Mesenchymal stem cell (in vitro differentiated cells and primary cell): ENCODE results near the gene IL31RA.
A peak's percentile ranks its signal among the peaks of the same experiment; 100 is the strongest.

ENCODE experiments used
- DNase-seq: peaks from one replicate; pipeline ENCODE4 v3.0.0-alpha.2; 2013
- H2AFZ ChIP-seq: one replicate; pipeline ENCODE4 v1.6.1; 2013; ENCODE audit warnings: low read depth, mild to moderate bottlenecking, control low read depth, inconsistent platforms, low read length, moderate library complexity
- H2AK5ac ChIP-seq: 2 replicates; pipeline ENCODE4 v1.6.1; 2013; ENCODE audit warnings: low read length, moderate library complexity, mild to moderate bottlenecking, inconsistent platforms; ENCODE audit not compliant: severe bottlenecking
- H2BK120ac ChIP-seq: one replicate; pipeline ENCODE4 v1.6.1; 2013; ENCODE audit warnings: low read depth, mild to moderate bottlenecking, inconsistent platforms, low read length, moderate library complexity
- H2BK12ac ChIP-seq, 2 experiments: one replicate each; pipeline ENCODE4 v1.6.1; 2013; ENCODE audit warnings: inconsistent platforms in 2 of 2, low read length in 2 of 2, mild to moderate bottlenecking in 2 of 2, moderate library complexity in 2 of 2, control low read depth in 1 of 2
- H2BK15ac ChIP-seq: one replicate; pipeline ENCODE4 v1.6.1; 2013; ENCODE audit warnings: mild to moderate bottlenecking, low read depth, inconsistent platforms; ENCODE audit not compliant: poor library complexity, severe bottlenecking
- H2BK5ac ChIP-seq: 2 replicates; pipeline ENCODE4 v1.6.1; 2013; ENCODE audit warnings: low read depth, mild to moderate bottlenecking, low read length, control low read depth, inconsistent platforms; ENCODE audit not compliant: poor library complexity, severe bottlenecking
- H3K14ac ChIP-seq, 2 experiments: one replicate each; pipeline ENCODE4 v1.6.1; 2013; ENCODE audit warnings: inconsistent platforms in 2 of 2, low read length in 2 of 2, control low read depth in 1 of 2, mild to moderate bottlenecking in 1 of 2, moderate library complexity in 1 of 2
- H3K18ac ChIP-seq, 2 experiments: one replicate each; pipeline ENCODE4 v1.6.1; 2013; ENCODE audit warnings: inconsistent platforms in 2 of 2, low read length in 2 of 2, control low read depth in 1 of 2, low read depth in 1 of 2, mild to moderate bottlenecking in 1 of 2
- H3K23ac ChIP-seq, 2 experiments: one replicate each; pipeline ENCODE4 v1.6.1; 2013; ENCODE audit warnings: inconsistent platforms in 2 of 2, low read length in 2 of 2, mild to moderate bottlenecking in 2 of 2, moderate library complexity in 2 of 2, control low read depth in 1 of 2
- H3K27ac ChIP-seq: 2 replicates; pipeline ENCODE4 v1.5.1; 2013; ENCODE audit warnings: mild to moderate bottlenecking, moderate library complexity, low read length, control low read depth, inconsistent platforms; ENCODE audit not compliant: poor library complexity, severe bottlenecking
- H3K27me3 ChIP-seq, 2 experiments: 2 replicates each; pipeline versions ENCODE4 v1.6.1 to v1.7.0; 2013; ENCODE audit warnings: low read length in 2 of 2, mild to moderate bottlenecking in 2 of 2, moderate library complexity in 2 of 2, control low read depth in 1 of 2, inconsistent platforms in 1 of 2; ENCODE audit not compliant: control insufficient read depth in 1 of 2, insufficient read depth in 1 of 2
- H3K36me3 ChIP-seq, 2 experiments: 2 replicates each; pipeline versions ENCODE4 v1.6.1 to v1.7.0; 2013; ENCODE audit warnings: low read length in 2 of 2, control low read depth in 1 of 2, inconsistent platforms in 1 of 2, low read depth in 1 of 2, mild to moderate bottlenecking in 1 of 2; ENCODE audit not compliant: insufficient read depth in 2 of 2, control insufficient read depth in 1 of 2
- H3K4ac ChIP-seq, 2 experiments: one replicate each; pipeline ENCODE4 v1.6.1; 2013; ENCODE audit warnings: inconsistent platforms in 2 of 2, low read length in 2 of 2, mild to moderate bottlenecking in 2 of 2, moderate library complexity in 2 of 2, control low read depth in 1 of 2, low read depth in 1 of 2
- H3K4me1 ChIP-seq: 2 replicates; pipeline ENCODE4 v1.6.1; 2013; ENCODE audit warnings: low read depth, low read length, control low read depth; ENCODE audit not compliant: control insufficient read depth, insufficient read depth
- H3K4me2 ChIP-seq: 2 replicates; pipeline ENCODE4 v1.6.1; 2013; ENCODE audit warnings: low read length, mild to moderate bottlenecking, inconsistent platforms; ENCODE audit not compliant: poor library complexity, severe bottlenecking
- H3K4me3 ChIP-seq, 2 experiments: 2 replicates each; pipeline versions ENCODE4 v1.5.1 to v1.7.0; 2013; ENCODE audit warnings: low read length in 2 of 2, mild to moderate bottlenecking in 2 of 2, control low read depth in 1 of 2, low read depth in 1 of 2; ENCODE audit not compliant: insufficient read depth in 1 of 2
- H3K79me1 ChIP-seq: replicated peaks from 2 replicates; pipeline ENCODE4 v1.6.1; 2013; ENCODE audit warnings: mild to moderate bottlenecking, control low read depth, low read length, inconsistent platforms; ENCODE audit not compliant: poor library complexity, severe bottlenecking
- H3K9ac ChIP-seq: 2 replicates; pipeline ENCODE4 v1.7.0; 2013; ENCODE audit warnings: mild to moderate bottlenecking, low read length, moderate library complexity
- H3K9me3 ChIP-seq: 2 replicates; pipeline ENCODE4 v1.7.0; 2013; ENCODE audit warnings: mild to moderate bottlenecking, low read length; ENCODE audit not compliant: control insufficient read depth
- H4K8ac ChIP-seq: one replicate; pipeline ENCODE4 v1.6.1; 2013; ENCODE audit warnings: inconsistent platforms, mild to moderate bottlenecking, low read length, moderate library complexity
- H4K91ac ChIP-seq: one replicate; pipeline ENCODE4 v1.6.1; 2013; ENCODE audit warnings: mild to moderate bottlenecking, low read length, inconsistent platforms
- WGBS: methylation state at CpG from one replicate; pipeline ENCODE4 v1.1.7; 2013; ENCODE audit warnings: mixed read lengths; 5-methylcytosine and 5-hydroxymethylcytosine counted together

The IL31RA gene

DNA sequence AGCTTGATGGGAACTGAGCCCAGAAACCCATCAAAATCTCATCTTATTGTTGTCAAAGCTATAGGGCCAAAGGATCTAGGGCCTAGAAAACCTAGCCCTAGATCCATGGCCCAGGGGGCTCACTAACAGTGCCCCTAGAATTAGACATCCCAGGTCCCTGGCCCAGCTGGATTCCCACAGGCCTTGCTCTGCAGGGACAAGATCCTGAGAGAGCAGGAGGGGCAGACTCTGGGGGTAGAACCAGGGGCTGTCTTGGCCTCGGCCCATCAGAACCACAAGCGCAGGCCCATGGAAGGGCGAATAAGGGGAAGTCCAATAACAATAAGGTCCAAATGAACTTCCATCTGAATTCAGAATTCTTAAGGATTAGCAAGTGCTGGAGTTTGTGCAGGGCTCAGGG, 74.0 kb downstream of the IL31RA start:
- DNase-seq: no peak
- Histone ChIP-seq H4K8ac (no peak overlapping the region), H3K9me3 (no peaks in the 10 kb centered on the region), H2BK15ac (no peak overlapping the region), H3K4me3 (no peak overlapping the region), H3K4me2 (no peak overlapping the region), H3K36me3 (no peaks in the 10 kb centered on the region), H2BK12ac (no peak overlapping the region), H3K4me1 (peaks cover 7% of the 10 kb centered on the region), H3K14ac (no peak overlapping the region), H2BK5ac (no peak overlapping the region), H3K18ac (no peak overlapping the region), H3K27ac (no peak overlapping the region), H2BK120ac (no peak overlapping the region), H3K23ac (no peak overlapping the region), H2AFZ (no peak overlapping the region), H3K27me3 (no peaks in the 10 kb centered on the region), H3K4ac (no peak overlapping the region), H2AK5ac (no peak overlapping the region), H3K79me1 (no peaks in the 10 kb centered on the region), H4K91ac (no peak overlapping the region), H3K9ac (no peak overlapping the region)
- 100% methylated on average over 3 of the region's 3 CpGs for WGBS

DNA sequence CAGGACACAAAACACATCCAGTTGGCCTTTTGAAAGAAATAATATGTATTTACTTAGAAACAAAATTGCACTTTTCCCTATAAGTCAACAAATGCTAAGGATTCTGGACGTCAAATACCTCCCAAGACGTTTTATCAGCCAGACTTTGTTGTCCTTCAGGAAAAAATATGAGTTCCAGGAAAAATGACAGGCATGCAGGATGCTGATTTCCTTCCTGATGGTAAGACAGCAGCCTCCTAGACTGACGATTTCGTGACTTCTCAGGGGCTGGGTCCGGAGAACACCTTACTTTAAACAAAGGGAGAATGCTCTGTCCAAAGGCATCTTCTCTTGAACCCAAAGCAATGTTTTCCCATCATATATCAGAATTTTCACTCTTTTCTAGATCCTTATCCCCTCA, 74.6 kb downstream of the IL31RA start:
- H3K27me3 ChIP-seq: no peaks in the 10 kb centered on the region
- peaks cover 7% of the 10 kb centered on the region for H3K4me1 ChIP-seq
- 81% methylated on average over 5 of the region's 5 CpGs for WGBS
- H3K36me3 ChIP-seq: no peaks in the 10 kb centered on the region
- H4K91ac ChIP-seq: no peak overlapping the region
- peak overlapping the region; percentile 13 for H2BK15ac ChIP-seq
- H3K23ac ChIP-seq: no peak overlapping the region
- no peak overlapping the region for H2BK12ac ChIP-seq
- no peak overlapping the region for H2BK5ac ChIP-seq
- H3K4me3 ChIP-seq: no peak overlapping the region
- no peak overlapping the region for H3K14ac ChIP-seq
- DNase-seq: no peak
- no peaks in the 10 kb centered on the region for H3K9me3 ChIP-seq
- no peak overlapping the region for H2AK5ac ChIP-seq
- no peak overlapping the region for H3K18ac ChIP-seq
- H3K9ac ChIP-seq: no peak overlapping the region
- no peak overlapping the region for H4K8ac ChIP-seq
- no peak overlapping the region for H3K27ac ChIP-seq
- no peaks in the 10 kb centered on the region for H3K79me1 ChIP-seq
- no peak overlapping the region for H3K4me2 ChIP-seq
- no peak overlapping the region for H2BK120ac ChIP-seq
- H3K4ac ChIP-seq: no peak overlapping the region
- no peak overlapping the region for H2AFZ ChIP-seq

- Histone ChIP-seq H3K14ac (no peak overlapping the region), H3K4ac (no peak overlapping the region), H3K27me3 (no peaks in the 10 kb centered on the region), H3K36me3 (no peaks in the 10 kb centered on the region), H2BK15ac (no peak overlapping the region), H3K9me3 (no peaks in the 10 kb centered on the region), H3K9ac (no peak overlapping the region), H2AK5ac (no peak overlapping the region), H4K91ac (no peak overlapping the region), H2BK12ac (no peak overlapping the region), H3K4me3 (no peak overlapping the region), H2BK5ac (no peak overlapping the region), H2AFZ (no peak overlapping the region), H3K4me1 (peaks cover 9% of the 10 kb centered on the region), H3K18ac (no peak overlapping the region), H2BK120ac (no peak overlapping the region), H4K8ac (no peak overlapping the region), H3K27ac (no peak overlapping the region), H3K79me1 (no peaks in the 10 kb centered on the region), H3K23ac (no peak overlapping the region), H3K4me2 (no peak overlapping the region)
- no peak for DNase-seq
- WGBS: 96% methylated on average over 4 of the region's 5 CpGs
Measured at GRCh38 chr5:55926476-55926875, 75.3 kb downstream of the IL31RA start.

DNA sequence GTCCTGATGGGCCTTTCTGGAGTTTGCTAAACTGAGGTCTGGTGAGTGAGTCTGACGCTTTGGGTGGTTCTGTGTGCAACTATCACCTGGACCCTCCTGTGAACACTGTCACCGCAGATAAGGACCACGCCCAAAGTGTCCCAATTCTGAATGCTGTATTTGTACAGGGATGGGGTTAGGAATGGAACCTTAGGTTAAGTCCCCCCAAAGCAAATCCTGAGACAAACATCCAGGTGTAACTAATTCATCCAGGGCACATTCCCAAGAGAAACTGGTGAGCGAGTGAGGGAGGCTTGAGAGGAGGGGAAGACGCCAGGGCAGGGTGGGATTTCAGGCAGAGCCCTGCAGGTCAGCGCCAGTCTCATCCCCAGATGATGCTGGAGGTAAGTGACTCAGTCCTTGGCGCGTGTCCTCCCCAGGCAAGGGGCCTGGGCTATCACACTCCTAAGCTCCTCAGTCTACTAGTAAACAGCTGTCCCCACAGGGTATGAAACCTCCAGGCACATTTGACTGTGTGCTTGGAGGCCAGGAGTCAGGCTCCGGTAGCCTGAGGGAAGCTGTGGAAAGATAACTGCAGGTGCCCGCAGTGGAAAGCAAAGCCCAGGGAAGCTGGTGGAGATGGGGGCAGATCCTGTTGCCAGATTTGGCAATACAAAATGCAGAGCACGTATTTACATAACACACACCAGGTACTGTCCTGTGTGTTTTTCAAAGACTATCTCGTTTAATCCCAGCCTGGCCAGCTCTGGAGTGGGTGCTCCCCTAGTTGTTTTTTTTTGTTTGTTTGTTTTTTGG, 76.9 kb downstream of the IL31RA start:
- Histone ChIP-seq H3K4ac (no peak overlapping the region), H2BK5ac (no peak overlapping the region), H3K4me2 (no peak overlapping the region), H3K9ac (no peak overlapping the region), H3K27me3 (no peaks in the 10 kb centered on the region), H3K4me3 (no peak overlapping the region), H3K4me1 (peaks cover 7% of the 10 kb centered on the region), H3K14ac (no peak overlapping the region), H3K27ac (no peak overlapping the region), H4K8ac (no peak overlapping the region), H2BK12ac (no peak overlapping the region), H2AFZ (no peak overlapping the region), H3K23ac (no peak overlapping the region), H3K36me3 (no peaks in the 10 kb centered on the region), H3K9me3 (no peaks in the 10 kb centered on the region), H2BK120ac (no peak overlapping the region), H3K79me1 (no peaks in the 10 kb centered on the region), H3K18ac (no peak overlapping the region), H2AK5ac (no peak overlapping the region), H4K91ac (no peak overlapping the region), H2BK15ac (no peak overlapping the region)
- DNase-seq: peak; percentile 30
- 91% methylated on average over 11 of the region's 12 CpGs for WGBS
